Mesothelial cell of epicardium (in vitro differentiated cells): ENCODE data around the gene CDS1. TPM values are rescaled to one million over a fixed set of nuclear protein-coding genes. Genes with fewer than 3 reads are reported as not detected.
A peak's percentile ranks its signal among the peaks of the same experiment; 100 is the strongest.

Source experiments
- DNase-seq, 2 experiments: peaks; one replicate each; pipeline ENCODE4 v3.0.0; 2021; ENCODE audit warnings: low spot score in 2 of 2; ENCODE audit not compliant: unreplicated experiment in 2 of 2
- H3K27ac Mint-ChIP-seq: 2 replicates; pipeline ENCODE4 v1.8.0; 2021; ENCODE audit warnings: mixed read lengths
- H3K27me3 Mint-ChIP-seq: 2 replicates; pipeline ENCODE4 v1.8.0; 2021; ENCODE audit warnings: low read depth, mixed read lengths
- H3K36me3 Mint-ChIP-seq: 2 replicates; pipeline ENCODE4 v1.8.0; 2021; ENCODE audit warnings: mixed read lengths
- H3K4me1 Mint-ChIP-seq: 2 replicates; pipeline ENCODE4 v1.8.0; 2021; ENCODE audit warnings: mixed read lengths
- H3K4me3 Mint-ChIP-seq: 2 replicates; pipeline ENCODE4 v1.8.0; 2021; ENCODE audit warnings: mild to moderate bottlenecking, moderate library complexity, mixed read lengths
- H3K9me3 Mint-ChIP-seq: 2 replicates; pipeline ENCODE4 v1.8.0; 2021; ENCODE audit warnings: mixed read lengths
- total RNA-seq: library from RNA; stranded (reverse); gene quantifications from 3 replicates; pipeline ENCODE4 v1.2.1, GENCODE V29; 2021
- TF ChIP-seq, protein P1 (sequence below): fragments of 200-600 bp; sonication (generic); IDR thresholded peaks from one replicate; pipeline ENCODE4 v1.5.0; 2021; ENCODE audit warnings: antibody characterized with exemption; ENCODE audit not compliant: unreplicated experiment

The CDS1 gene
- total RNA-seq, 1 donor from 2014 or later, result 18.7 TPM

DNA sequence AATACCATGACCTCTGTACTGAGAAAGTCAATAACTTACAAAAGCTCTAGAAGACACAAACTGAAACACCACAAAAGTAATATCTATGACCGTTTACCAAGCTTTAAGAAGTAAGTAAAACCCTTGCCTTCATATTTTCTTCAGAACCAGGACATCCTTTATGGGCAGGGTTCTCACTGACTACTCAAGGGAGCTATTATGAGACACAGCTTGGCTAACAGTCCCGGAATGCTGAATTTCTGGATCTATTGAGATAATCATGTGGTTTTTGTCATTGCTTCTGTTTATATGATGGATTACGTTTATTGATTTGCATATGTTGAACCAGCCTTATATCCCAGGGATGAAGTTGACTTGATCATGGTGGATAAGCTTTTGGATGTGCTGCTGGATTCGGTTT lies 19.9 kb upstream of the CDS1 start:
- H3K27ac Mint-ChIP-seq, result peak overlapping the region; percentile 77
- no peaks in the 10 kb centered on the region for H3K36me3 Mint-ChIP-seq
- no peak overlapping the region for H3K4me3 Mint-ChIP-seq
- H3K9me3 Mint-ChIP-seq, result no peaks in the 10 kb centered on the region
- H3K27me3 Mint-ChIP-seq, result no peaks in the 10 kb centered on the region
- no peak for DNase-seq
- peaks cover 18% of the 10 kb centered on the region for H3K4me1 Mint-ChIP-seq
- TF ChIP-seq, protein P1, sequence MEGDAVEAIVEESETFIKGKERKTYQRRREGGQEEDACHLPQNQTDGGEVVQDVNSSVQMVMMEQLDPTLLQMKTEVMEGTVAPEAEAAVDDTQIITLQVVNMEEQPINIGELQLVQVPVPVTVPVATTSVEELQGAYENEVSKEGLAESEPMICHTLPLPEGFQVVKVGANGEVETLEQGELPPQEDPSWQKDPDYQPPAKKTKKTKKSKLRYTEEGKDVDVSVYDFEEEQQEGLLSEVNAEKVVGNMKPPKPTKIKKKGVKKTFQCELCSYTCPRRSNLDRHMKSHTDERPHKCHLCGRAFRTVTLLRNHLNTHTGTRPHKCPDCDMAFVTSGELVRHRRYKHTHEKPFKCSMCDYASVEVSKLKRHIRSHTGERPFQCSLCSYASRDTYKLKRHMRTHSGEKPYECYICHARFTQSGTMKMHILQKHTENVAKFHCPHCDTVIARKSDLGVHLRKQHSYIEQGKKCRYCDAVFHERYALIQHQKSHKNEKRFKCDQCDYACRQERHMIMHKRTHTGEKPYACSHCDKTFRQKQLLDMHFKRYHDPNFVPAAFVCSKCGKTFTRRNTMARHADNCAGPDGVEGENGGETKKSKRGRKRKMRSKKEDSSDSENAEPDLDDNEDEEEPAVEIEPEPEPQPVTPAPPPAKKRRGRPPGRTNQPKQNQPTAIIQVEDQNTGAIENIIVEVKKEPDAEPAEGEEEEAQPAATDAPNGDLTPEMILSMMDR, result no peak

DNA sequence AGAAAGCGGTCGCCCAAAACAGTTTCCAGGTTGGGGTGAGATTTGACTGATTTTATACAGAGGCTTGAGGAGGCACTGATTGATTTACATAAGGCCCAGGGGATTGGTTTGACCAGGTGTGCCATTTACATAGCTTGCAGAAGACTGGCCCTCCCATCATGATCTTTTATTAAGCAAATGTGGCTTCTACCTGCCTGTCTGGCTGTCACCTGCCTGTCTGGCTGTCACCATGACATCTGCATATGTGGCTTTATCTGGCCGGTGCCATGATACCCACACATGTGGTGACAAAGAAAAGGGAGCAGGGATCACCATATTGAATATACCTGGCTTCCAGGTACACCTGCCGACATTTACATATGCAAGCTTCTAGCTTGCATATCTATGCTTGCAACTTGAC lies 17.0 kb upstream of the CDS1 start:
- no peaks in the 10 kb centered on the region for H3K27me3 Mint-ChIP-seq
- H3K27ac Mint-ChIP-seq, result no peak overlapping the region
- DNase-seq, result no peak
- H3K36me3 Mint-ChIP-seq, result no peaks in the 10 kb centered on the region
- no peaks in the 10 kb centered on the region for H3K9me3 Mint-ChIP-seq
- TF ChIP-seq, protein P1, result no peak
- H3K4me1 Mint-ChIP-seq, result peaks cover 18% of the 10 kb centered on the region
- H3K4me3 Mint-ChIP-seq, result no peak overlapping the region

GRCh38 chr4:84568496-84568895 lies 14.4 kb upstream of the CDS1 start:
- TF ChIP-seq, protein P1, result no peak
- Mint-ChIP-seq H3K4me1 (peaks cover 5% of the 10 kb centered on the region), H3K4me3 (no peak overlapping the region), H3K27me3 (no peaks in the 10 kb centered on the region), H3K36me3 (no peaks in the 10 kb centered on the region), H3K9me3 (no peaks in the 10 kb centered on the region), H3K27ac (no peak overlapping the region)
- DNase-seq, result no peak

DNA sequence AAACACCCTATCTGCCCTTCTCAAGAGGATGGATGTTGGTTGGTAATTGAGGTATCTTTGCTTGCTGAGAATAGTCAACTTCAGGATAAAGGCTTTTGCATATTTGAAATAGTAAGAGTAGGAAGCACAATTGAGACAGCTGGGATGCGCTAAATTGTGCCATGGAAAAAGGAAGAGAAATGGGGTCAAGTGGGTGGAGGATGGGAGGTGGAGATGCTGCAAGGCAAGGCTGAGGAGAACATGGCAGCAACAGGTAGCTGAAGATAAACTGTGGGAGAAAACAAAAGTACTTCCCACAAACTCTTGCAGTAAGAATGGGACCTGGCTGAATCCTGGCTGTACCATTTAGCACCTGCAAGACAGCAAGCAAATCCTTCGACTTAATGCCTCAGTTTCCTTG lies 13.9 kb upstream of the CDS1 start:
- no peak overlapping the region for H3K4me3 Mint-ChIP-seq
- H3K4me1 Mint-ChIP-seq, result peaks cover under 1% of the 10 kb centered on the region
- H3K36me3 Mint-ChIP-seq, result no peaks in the 10 kb centered on the region
- no peaks in the 10 kb centered on the region for H3K9me3 Mint-ChIP-seq
- no peaks in the 10 kb centered on the region for H3K27me3 Mint-ChIP-seq
- DNase-seq, result no peak
- TF ChIP-seq, protein P1, result no peak
- H3K27ac Mint-ChIP-seq, result no peak overlapping the region

DNA sequence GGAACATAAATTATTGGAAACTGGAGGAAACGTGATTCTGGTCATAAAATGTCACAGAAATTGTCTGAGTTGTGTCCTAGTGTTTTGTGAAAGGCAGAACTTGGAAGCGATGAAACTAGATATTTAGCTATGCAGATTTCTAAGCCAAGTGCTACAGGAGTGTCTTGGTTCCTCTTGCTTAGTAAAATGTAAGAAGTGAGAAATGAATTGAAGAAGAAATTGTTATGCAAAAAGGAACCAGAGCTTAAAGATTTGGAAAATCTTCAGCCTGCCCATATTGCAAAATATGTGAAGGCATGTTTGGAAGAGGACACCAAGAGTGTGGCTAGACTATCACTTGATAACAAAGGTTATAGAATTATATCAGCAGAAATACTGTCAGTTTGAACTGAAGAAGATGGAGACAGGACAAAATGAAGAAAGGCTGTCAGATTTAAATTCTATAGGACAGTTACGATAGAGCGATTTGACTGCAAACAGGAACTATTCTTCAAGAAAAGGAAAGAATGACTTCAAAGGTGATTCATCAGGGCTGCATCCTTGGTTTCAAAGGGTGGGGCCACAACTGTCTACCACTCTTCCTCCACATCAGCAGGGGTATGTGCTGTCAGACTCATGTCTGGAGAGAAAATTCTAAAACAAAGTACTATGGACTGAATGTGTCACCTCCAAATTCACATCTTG lies 9.4 kb upstream of the CDS1 start:
- H3K27ac Mint-ChIP-seq, result no peak overlapping the region
- H3K4me1 Mint-ChIP-seq, result peaks cover 1% of the 10 kb centered on the region
- no peaks in the 10 kb centered on the region for H3K27me3 Mint-ChIP-seq

More for the DNA sequence above, 9.4 kb upstream of the CDS1 start:
- TF ChIP-seq, protein P1, result no peak
- DNase-seq, result no peak
- H3K36me3 Mint-ChIP-seq, result no peaks in the 10 kb centered on the region
- H3K4me3 Mint-ChIP-seq, result no peak overlapping the region
- H3K9me3 Mint-ChIP-seq, result no peaks in the 10 kb centered on the region
